Measurements from ENCODE around the gene SREK1. TPM values are rescaled to one million over a fixed set of nuclear protein-coding genes. Genes with fewer than 3 reads are reported as not detected.

Gene SREK1
- total RNA-seq, 1 experiment from 2014 or later: 65.6 TPM

- Histone ChIP-seq H3K9ac (ENCODE audit: low read length) (no peak overlapping the region), H3K9me3 (ENCODE audit: control insufficient read depth in 1 of 2, insufficient read depth in 1 of 2, low read depth in 1 of 2, low read length in 2 of 2) (no peaks in the 10 kb centered on the region), H2AFZ (ENCODE audit: low read depth, low read length, poor library complexity, severe bottlenecking) (no peak overlapping the region), H3K27ac (ENCODE audit: low read depth, low read length) (no peak overlapping the region), H3K36me3 (ENCODE audit: control insufficient read depth in 1 of 2, insufficient read depth in 2 of 2, low read length in 2 of 2) (no peaks in the 10 kb centered on the region), H3K9me2 (ENCODE audit: insufficient read depth) (no peaks in the 10 kb centered on the region), H3K4me1 (ENCODE audit: control insufficient read depth in 1 of 2, insufficient read depth in 2 of 2, low read length in 2 of 2) (no peaks in the 10 kb centered on the region; a peak in 1 of 4 replicates), H3K4me2 (ENCODE audit: low read length) (no peak overlapping the region), H3K4me3 (replicated peaks in 1 of 2; ENCODE audit: low read depth in 1 of 2, low read length in 2 of 2) (no peak overlapping the region), H3K79me2 (ENCODE audit: insufficient read depth, low read length) (no peaks in the 10 kb centered on the region), H4K20me1 (ENCODE audit: insufficient read depth) (no peaks in the 10 kb centered on the region), H3K27me3 (ENCODE audit: insufficient read depth, low read length) (no peaks in the 10 kb centered on the region)
- intact Hi-C loops (cut with micrococcal nuclease): no loop called here
- BruUV-seq (replicated peaks): no TSS peak
- no peak for TF ChIP-seq REST (IDR thresholded peaks at IDR 0.05; ENCODE audit: low read depth)
- no peak for TF ChIP-seq EZH2phosphoT487 (IDR thresholded peaks at IDR 0.05; ENCODE audit: borderline replicate concordance)
- TF ChIP-seq SRF (IDR thresholded peaks at IDR 0.05; ENCODE audit: low read depth): no peak
- no peak for TF ChIP-seq TCF7L2 (IDR thresholded peaks at IDR 0.05; ENCODE audit: borderline replicate concordance, extremely low read depth, insufficient read depth, insufficient read length)
- TF ChIP-seq YY1 (IDR thresholded peaks at IDR 0.05; ENCODE audit: extremely low read depth, insufficient replicate concordance, low read depth, low read length): no peak
- TF ChIP-seq CTCF (IDR thresholded peaks at IDR 0.05 in 2 of 3, conservative IDR thresholded peaks at IDR 0.05 in 1 of 3; ENCODE audit: borderline replicate concordance in 1 of 3, insufficient read depth in 1 of 3, low read depth in 2 of 3, low read length in 2 of 3): no peak
- no peak for TF ChIP-seq RAD21 (IDR thresholded peaks at IDR 0.05; ENCODE audit: low read depth)
- TF ChIP-seq CEBPB (IDR thresholded peaks at IDR 0.05; ENCODE audit: low read depth): no peak
- TF ChIP-seq SIN3A (IDR thresholded peaks at IDR 0.05; ENCODE audit: low read depth): no peak
- DNase-seq (ENCODE audit: low read depth, low spot score): no peak
- POLR2A ChIA-PET: no interaction called here
- ATAC-seq: no peak
- RAD21 ChIA-PET (ENCODE audit: low non-redundant PET in 1 of 2, low total read pairs in 2 of 2, uncharacterized antibody in 2 of 2, unreplicated experiment in 2 of 2): no interaction called here
- CTCF ChIA-PET: no interaction called here
These were observed 15.0 kb upstream of the SREK1 start for GRCh38 chr5:66129144-66129543.
